HS-5 (cell line): ENCODE data around the gene C16orf82.

Experiments
- DNase-seq: peaks from one replicate; pipeline ENCODE4 v3.0.0-alpha.2; 2012; ENCODE audit warnings: low read depth

C16orf82 gene

GRCh38 chr16:27088216-27088615, 21.5 kb downstream of the C16orf82 start:
- no peak for DNase-seq

- DNase-seq = no peak
Measured at GRCh38 chr16:27096375-27096774, 29.6 kb downstream of the C16orf82 start.

- no peak for DNase-seq
Measured at GRCh38 chr16:27097800-27098230, 31.1 kb downstream of the C16orf82 start.

GRCh38 chr16:27098366-27099049, 31.8 kb downstream of the C16orf82 start:
- no peak for DNase-seq

- DNase-seq = no peak
Measured at GRCh38 chr16:27102701-27103575, 36.2 kb downstream of the C16orf82 start.

GRCh38 chr16:27103954-27104353, 37.2 kb downstream of the C16orf82 start:
- DNase-seq = no peak

- no peak for DNase-seq
Measured at GRCh38 chr16:27106305-27106704, 39.6 kb downstream of the C16orf82 start.

- DNase-seq = no peak
Measured at GRCh38 chr16:27107185-27107592, 40.5 kb downstream of the C16orf82 start.

GRCh38 chr16:27108051-27108770, 41.5 kb downstream of the C16orf82 start:
- DNase-seq = no peak

GRCh38 chr16:27108826-27109665, 42.3 kb downstream of the C16orf82 start:
- DNase-seq = no peak

GRCh38 chr16:27109666-27110523, 43.2 kb downstream of the C16orf82 start:
- DNase-seq = peak; percentile 28

- no peak for DNase-seq
Measured at GRCh38 chr16:27110524-27110896, 43.8 kb downstream of the C16orf82 start.

- no peak for DNase-seq
Measured at GRCh38 chr16:27111486-27111885, 44.8 kb downstream of the C16orf82 start.

- DNase-seq = no peak
Measured at GRCh38 chr16:27112093-27112811, 45.5 kb downstream of the C16orf82 start.

GRCh38 chr16:27113341-27113841, 46.7 kb downstream of the C16orf82 start:
- no peak for DNase-seq

- DNase-seq = no peak
Measured at GRCh38 chr16:27114006-27114405, 47.3 kb downstream of the C16orf82 start.

- no peak for DNase-seq
Measured at GRCh38 chr16:27118526-27118925, 51.8 kb downstream of the C16orf82 start.
